PC-3 (cell line): ENCODE data around the gene FAM217A. TPM values are rescaled to one million over a fixed set of nuclear protein-coding genes. Genes with fewer than 3 reads are reported as not detected.

Source experiments
- ATAC-seq: fragments of 200-7000 bp; cut with Tn5 transposase; 2 replicates; pipeline ENCODE4 v1.9.1; 2020; ENCODE audit warnings: mild to moderate bottlenecking, moderate library complexity
- BruUV-seq: library from RNA; stranded (reverse); fragments of 400-500 nt; replicated peaks from 2 replicates; lab custom pipeline; 2021; lab: Mats Ljungman, UMichigan
- CTCF ChIA-PET: fragments of 300-600 bp; sonication (Branson Sonifier 250); formaldehyde crosslinking; loops from one replicate; lab custom pipeline; 2022; ENCODE audit warnings: antibody characterized with exemption; lab: Charles Lee
- POLR2A ChIA-PET: fragments of 300-600 bp; sonication (Branson Sonifier 250); formaldehyde crosslinking; loops from one replicate; lab custom pipeline; 2022; ENCODE audit warnings: antibody characterized with exemption; ENCODE audit not compliant: unreplicated experiment; lab: Charles Lee
- DNase-seq: peaks from one replicate; pipeline ENCODE4 v3.0.0-alpha.2; 2015
- H2AFZ ChIP-seq: fragments of 300-600 bp; sonication (generic); 2 replicates; pipeline ENCODE4 v1.6.0; 2016; ENCODE audit warnings: antibody characterized with exemption, low read length
- H3F3A ChIP-seq: fragments of 300-600 bp; sonication (generic); one replicate; pipeline ENCODE4 v1.6.0; 2017; ENCODE audit warnings: antibody characterized with exemption, low read length, control low read depth, mild to moderate bottlenecking; ENCODE audit not compliant: unreplicated experiment
- H3K27ac ChIP-seq: fragments of 300-600 bp; sonication (generic); 2 replicates; pipeline ENCODE4 v1.5.1; 2016; ENCODE audit warnings: mild to moderate bottlenecking, low read length
- H3K27me3 ChIP-seq: fragments of 300-600 bp; sonication (generic); 2 replicates; pipeline ENCODE4 v1.6.1; 2016; ENCODE audit warnings: low read length, mixed read lengths
- H3K36me3 ChIP-seq: fragments of 300-600 bp; sonication (generic); 2 replicates; pipeline ENCODE4 v1.6.1; 2016; ENCODE audit warnings: low read depth, mixed run types, low read length, mixed read lengths
- H3K4me1 ChIP-seq: fragments of 300-600 bp; sonication (generic); 2 replicates; pipeline ENCODE4 v1.5.1; 2016; ENCODE audit warnings: low read length; ENCODE audit not compliant: insufficient read depth
- H3K4me2 ChIP-seq: fragments of 300-600 bp; sonication (generic); 2 replicates; pipeline ENCODE4 v1.6.0; 2016; ENCODE audit warnings: low read length
- H3K4me3 ChIP-seq: fragments of 300-600 bp; sonication (generic); 2 replicates; pipeline ENCODE4 v1.5.1; 2016; ENCODE audit warnings: mild to moderate bottlenecking, low read length, mixed read lengths
- H3K79me2 ChIP-seq: fragments of 300-600 bp; sonication (generic); 2 replicates; pipeline ENCODE4 v1.6.1; 2017; ENCODE audit warnings: low read length, mixed read lengths
- H3K9ac ChIP-seq: fragments of 300-600 bp; sonication (generic); 2 replicates; pipeline ENCODE4 v1.6.0; 2016; ENCODE audit warnings: mild to moderate bottlenecking, low read length
- H3K9me2 ChIP-seq: fragments of 300-600 bp; sonication (generic); replicated peaks from 2 replicates; pipeline ENCODE4 v1.6.1; 2016; ENCODE audit warnings: mixed run types, low read length, mixed read lengths
- H3K9me3 ChIP-seq: fragments of 300-600 bp; sonication (generic); 2 replicates; pipeline ENCODE4 v1.6.1; 2016; ENCODE audit warnings: low read length, mixed read lengths
- H4K20me1 ChIP-seq: fragments of 300-600 bp; sonication (generic); 2 replicates; pipeline ENCODE4 v1.6.1; 2016; ENCODE audit warnings: low read length, mixed read lengths
- CTCF ChIP-seq: fragments of 300-600 bp; sonication (generic); conservative IDR thresholded peaks from 2 replicates; pipeline ENCODE4 v1.5.1; 2017; ENCODE audit warnings: antibody characterized with exemption, low read depth, mild to moderate bottlenecking, low read length
- EZH2 ChIP-seq: fragments of 300-600 bp; sonication (generic); IDR thresholded peaks from one replicate; pipeline ENCODE4 v1.6.1; 2017; ENCODE audit warnings: antibody characterized with exemption, mild to moderate bottlenecking, low read length; ENCODE audit not compliant: unreplicated experiment
- EZH2phosphoT487 ChIP-seq: fragments of 300-600 bp; sonication (generic); IDR thresholded peaks from 2 replicates; pipeline ENCODE4 v1.6.1; 2018; ENCODE audit warnings: mild to moderate bottlenecking, antibody characterized with exemption, low read length, borderline replicate concordance
- intact Hi-C: fragments of 100-400 bp; cut with micrococcal nuclease; formaldehyde crosslinking; loops from 2 replicates; pipeline ENCODE4 v1.9.0; 2023
- total RNA-seq: library from RNA; depleted of rRNA; stranded (reverse); fragments of >200 nt; gene quantifications from 2 replicates; pipeline ENCODE4 v1.2.3, GENCODE V29; 2014

Gene FAM217A
- total RNA-seq, 1 experiment from 2014 or later = not detected

DNA sequence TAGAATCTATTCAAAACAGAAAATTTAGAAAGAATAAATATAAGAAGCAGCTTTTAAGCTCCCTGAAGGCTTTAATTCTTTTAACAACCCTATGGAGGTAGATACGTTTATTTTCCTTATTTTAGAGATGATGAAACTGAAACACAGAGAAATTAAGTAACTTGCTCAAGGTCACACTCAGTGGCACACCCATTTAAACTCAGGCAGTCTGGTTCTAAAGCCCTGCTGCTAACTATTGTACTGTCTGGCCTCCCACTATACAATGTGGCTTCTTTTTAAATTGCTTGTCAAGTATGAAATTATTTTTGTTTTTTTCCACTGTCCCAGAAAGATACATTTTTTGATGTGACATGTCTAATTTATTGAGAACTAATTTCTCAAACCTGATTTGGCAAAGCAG, 55.7 kb downstream of the FAM217A start:
- no peak for ATAC-seq
- no peaks in the 10 kb centered on the region for H3K9me3 ChIP-seq
- peaks cover 59% of the 10 kb centered on the region for H4K20me1 ChIP-seq
- CTCF ChIA-PET = no interaction called here
- peak overlapping the region; percentile 94 for H3K4me2 ChIP-seq
- H3K27ac ChIP-seq = no peak overlapping the region
- H3K36me3 ChIP-seq = peaks cover 13% of the 10 kb centered on the region; the same call in 1 of the 2 replicates
- peaks cover 7% of the 10 kb centered on the region for H3F3A ChIP-seq
- no peak overlapping the region for H2AFZ ChIP-seq
- POLR2A ChIA-PET = no interaction called here
- no peak for DNase-seq
- H3K27me3 ChIP-seq = no peaks in the 10 kb centered on the region
- peak overlapping the region; percentile 97 for H3K9ac ChIP-seq
- intact Hi-C loops = no loop called here
- peaks cover 41% of the 10 kb centered on the region for H3K4me1 ChIP-seq
- BruUV-seq = no TSS peak
- peak overlapping the region; percentile 94 for H3K4me3 ChIP-seq
- TF ChIP-seq EZH2 (no peak), EZH2phosphoT487 (no peak)
- no peaks in the 10 kb centered on the region for H3K9me2 ChIP-seq
- H3K79me2 ChIP-seq = peaks cover 87% of the 10 kb centered on the region

- H2AFZ ChIP-seq = peak overlapping the region; percentile 66
- ChIA-PET CTCF (interaction anchor here (0.6 kb wide), 1 partner anchor 33 kb away, joined by 3 read pairs; no protein-coding TSS in a partner anchor), POLR2A (interaction anchor here (0.5 to 1.1 kb wide), 2 partner anchors 114 to 173 kb away, joined by 4 to 37 read pairs; partner anchors contain the start of genes ECI2 and FAM50B)
- H3K27ac ChIP-seq = peak overlapping the region; percentile 79
- H3K27me3 ChIP-seq = no peaks in the 10 kb centered on the region
- ATAC-seq (peak; percentile 4), DNase-seq (no peak)
- BruUV-seq = TSS peak; percentile 38
- H3F3A ChIP-seq = peaks cover 10% of the 10 kb centered on the region
- peaks cover 6% of the 10 kb centered on the region; the same call in 1 of the 2 replicates for H3K36me3 ChIP-seq
- H4K20me1 ChIP-seq = peaks cover 49% of the 10 kb centered on the region
- no peaks in the 10 kb centered on the region for H3K9me2 ChIP-seq
- TF ChIP-seq EZH2 = no peak
- no peak for TF ChIP-seq CTCF
- no peak for TF ChIP-seq EZH2phosphoT487
- peaks cover 87% of the 10 kb centered on the region for H3K79me2 ChIP-seq
- H3K9me3 ChIP-seq = no peaks in the 10 kb centered on the region
- H3K4me3 ChIP-seq = peak overlapping the region; percentile 94
- intact Hi-C loops = no loop called here
- peaks cover 46% of the 10 kb centered on the region for H3K4me1 ChIP-seq
- peak overlapping the region; percentile 97 for H3K9ac ChIP-seq
- H3K4me2 ChIP-seq = peak overlapping the region; percentile 94
Measured at GRCh38 chr6:4021854-4022695, 56.9 kb downstream of the FAM217A start.

DNA sequence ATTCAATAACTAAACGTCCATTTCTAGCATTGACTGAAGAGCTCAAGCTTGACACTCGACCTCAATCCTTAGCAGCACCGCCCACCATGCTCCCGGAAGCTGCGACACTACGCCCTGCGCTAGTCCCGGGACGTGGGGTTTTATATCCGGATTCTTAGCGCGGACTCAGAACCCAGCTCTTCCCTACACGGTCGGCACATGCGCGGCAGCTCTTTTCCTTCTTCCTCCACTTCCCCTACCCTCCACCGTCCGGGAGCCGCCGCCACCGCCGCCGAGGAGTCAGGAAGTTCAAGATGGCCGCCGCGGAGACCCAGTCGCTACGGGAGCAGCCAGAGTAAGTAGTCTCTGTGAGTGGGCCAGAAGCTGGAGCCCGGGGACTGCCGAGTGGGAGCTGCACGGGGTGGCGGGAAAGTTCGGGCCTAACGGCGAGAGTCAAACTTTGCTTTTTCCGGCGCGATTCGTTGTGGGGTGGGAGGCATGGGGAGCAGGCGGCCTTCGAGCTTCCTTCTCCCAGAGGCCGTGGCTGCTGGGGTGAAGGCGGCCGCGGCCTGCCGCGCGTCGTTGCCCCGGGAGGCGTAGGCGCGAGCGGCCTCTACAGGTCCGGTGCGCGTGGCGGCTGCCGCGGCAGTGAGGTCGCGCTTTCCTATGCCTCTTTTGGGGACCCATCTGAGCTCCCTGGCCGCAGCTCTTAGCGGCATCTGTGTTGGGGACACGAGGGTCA, 57.6 kb downstream of the FAM217A start:
- Histone ChIP-seq H3F3A (peaks cover 10% of the 10 kb centered on the region), H3K27ac (peak overlapping the region; percentile 79), H3K4me1 (peaks cover 48% of the 10 kb centered on the region), H3K4me2 (peak overlapping the region; percentile 94), H3K9me3 (no peaks in the 10 kb centered on the region), H3K9me2 (no peaks in the 10 kb centered on the region), H3K79me2 (peaks cover 87% of the 10 kb centered on the region), H4K20me1 (peaks cover 42% of the 10 kb centered on the region), H2AFZ (peak overlapping the region; percentile 86), H3K36me3 (peaks cover 6% of the 10 kb centered on the region; the same call in 1 of the 2 replicates), H3K27me3 (no peaks in the 10 kb centered on the region), H3K9ac (peak overlapping the region; percentile 97), H3K4me3 (peak overlapping the region; percentile 94)
- ChIA-PET CTCF (interaction anchor here (0.6 to 1.0 kb wide), 2 partner anchors 34 to 38 kb away, joined by 3 to 4 read pairs; no protein-coding TSS in a partner anchor), POLR2A (interaction anchor here (0.5 to 1.1 kb wide), 8 partner anchors 8 to 1022 kb away, joined by 3 to 37 read pairs (median 4); partner anchors contain the start of genes ECI2 and FAM50B)
- peak; percentile 36 for TF ChIP-seq CTCF
- TF ChIP-seq EZH2phosphoT487 = no peak
- intact Hi-C loops = no loop called here
- ATAC-seq = peak; percentile 75
- no TSS peak for BruUV-seq
- DNase-seq = peak; percentile 97
